HL-60/S4 treated with phorbol 12-myristate 13-acetate at 8.2 ng/mL for 4 days and 3 days (cell line): ENCODE results near the gene ZNF385B.

Experiments used
- in situ Hi-C: fragments of 300-500 bp; cut with MboI; formaldehyde crosslinking; loops from 2 replicates; pipeline ENCODE4 v1.15.0; 2022; ENCODE audit warnings: low sequenced_read_pairs

Gene ZNF385B

GRCh38 chr2:179594268-179595112 lies 266.9 kb downstream of the ZNF385B start:
- in situ Hi-C loops: no loop called here

GRCh38 chr2:179593323-179593722 lies 268.1 kb downstream of the ZNF385B start:
- in situ Hi-C loops: no loop called here

GRCh38 chr2:179592167-179592936 lies 269.1 kb downstream of the ZNF385B start:
- in situ Hi-C loops: no loop called here

GRCh38 chr2:179591690-179592089 lies 269.7 kb downstream of the ZNF385B start:
- in situ Hi-C loops: no loop called here

GRCh38 chr2:179588486-179589145 lies 272.8 kb downstream of the ZNF385B start:
- in situ Hi-C loops: no loop called here

- in situ Hi-C loops: no loop called here
Measured at GRCh38 chr2:179584760-179585159, 276.7 kb downstream of the ZNF385B start.

- in situ Hi-C loops: no loop called here
Measured at GRCh38 chr2:179581605-179582004, 279.8 kb downstream of the ZNF385B start.

GRCh38 chr2:179580378-179581146 lies 280.9 kb downstream of the ZNF385B start:
- in situ Hi-C loops: no loop called here

GRCh38 chr2:179579800-179580199 lies 281.6 kb downstream of the ZNF385B start:
- in situ Hi-C loops: no loop called here

GRCh38 chr2:179578171-179578916 lies 283.1 kb downstream of the ZNF385B start:
- in situ Hi-C loops: no loop called here

- in situ Hi-C loops: no loop called here
Measured at GRCh38 chr2:179574061-179574519, 287.3 kb downstream of the ZNF385B start.

GRCh38 chr2:179572544-179572943 lies 288.9 kb downstream of the ZNF385B start:
- in situ Hi-C loops: no loop called here

- in situ Hi-C loops: no loop called here
Measured at GRCh38 chr2:179571721-179572120, 289.7 kb downstream of the ZNF385B start.

GRCh38 chr2:179571252-179571651 lies 290.2 kb downstream of the ZNF385B start:
- in situ Hi-C loops: no loop called here

GRCh38 chr2:179569831-179570233 lies 291.6 kb downstream of the ZNF385B start:
- in situ Hi-C loops: no loop called here

- in situ Hi-C loops: no loop called here
Measured at GRCh38 chr2:179565807-179566206, 295.6 kb downstream of the ZNF385B start.

- in situ Hi-C loops: no loop called here
Measured at GRCh38 chr2:179562330-179562885, 299.0 kb downstream of the ZNF385B start.

GRCh38 chr2:179561702-179562101 lies 299.7 kb downstream of the ZNF385B start:
- in situ Hi-C loops: no loop called here

GRCh38 chr2:179560257-179560735 lies 301.1 kb downstream of the ZNF385B start:
- in situ Hi-C loops: no loop called here
